ENCODE measurements around the gene SPART.
"Not testable (repeated sequence)": the region's sequence is repeated elsewhere in the genome, so short reads cannot be mapped to it uniquely, and the experiment has no call there.

SPART gene

DNA sequence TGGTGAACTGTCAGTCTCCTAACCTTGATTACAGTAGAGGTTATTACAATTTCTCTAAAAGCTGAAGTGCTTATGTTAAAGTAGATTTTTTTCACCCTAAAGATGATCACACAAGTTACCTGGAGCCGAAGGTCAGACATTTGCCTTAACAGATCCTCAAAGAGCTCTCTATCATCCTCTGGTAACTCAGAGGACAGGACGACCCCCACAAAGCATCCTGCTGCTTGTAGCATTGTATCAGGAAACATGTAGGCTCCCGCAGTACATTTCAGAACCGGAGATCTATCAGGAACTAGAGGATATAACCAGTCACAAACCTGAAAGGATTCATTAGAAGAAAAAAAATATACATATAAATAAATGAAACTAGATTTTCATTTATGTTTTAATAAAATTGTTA is 14.9 kb downstream of the SPART start:
- DNase-seq (ENCODE audit: insufficient read length): no peak
- FAIRE-seq: no peak
- TF ChIP-seq TAF1 (IDR thresholded peaks at IDR 0.05; ENCODE audit: borderline replicate concordance, low read depth, low read length) (no peak), POLR2A (IDR thresholded peaks at IDR 0.05; ENCODE audit: low read depth, low read length) (no peak), POLR2AphosphoS5 (IDR thresholded peaks at IDR 0.05; ENCODE audit: low read depth, low read length) (no peak)

- DNase-seq (ENCODE audit: insufficient read length) (no peak), FAIRE-seq (no peak)
- TF ChIP-seq POLR2A (IDR thresholded peaks at IDR 0.05; ENCODE audit: low read depth, low read length): no peak
- TF ChIP-seq POLR2AphosphoS5 (IDR thresholded peaks at IDR 0.05; ENCODE audit: low read depth, low read length): no peak
- TF ChIP-seq TAF1 (IDR thresholded peaks at IDR 0.05; ENCODE audit: borderline replicate concordance, low read depth, low read length): no peak
These were observed 16.8 kb downstream of the SPART start for GRCh38 chr13:36329361-36329760.

DNA sequence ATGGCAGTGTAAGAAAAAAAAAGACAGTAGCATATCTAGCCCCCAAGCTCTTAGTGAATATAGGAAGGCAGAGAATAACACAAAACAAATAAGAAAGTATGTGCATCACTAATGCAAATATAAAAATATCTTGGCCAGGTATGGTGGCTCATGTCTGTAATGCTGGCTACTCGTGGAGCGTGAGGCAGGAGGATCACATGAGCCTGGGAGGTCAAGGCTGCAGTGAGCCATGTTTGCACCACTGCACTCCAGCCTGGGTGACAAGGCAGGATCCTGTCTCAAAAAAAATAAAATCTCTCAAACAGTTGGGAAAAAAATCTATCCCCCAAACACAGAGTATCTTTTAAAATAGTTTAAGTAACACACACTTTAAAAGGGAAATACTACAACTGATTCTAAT is 17.4 kb downstream of the SPART start:
- DNase-seq (ENCODE audit: insufficient read length): no peak
- FAIRE-seq: no peak
- TF ChIP-seq POLR2A (IDR thresholded peaks at IDR 0.05; ENCODE audit: low read depth, low read length): no peak
- no peak for TF ChIP-seq POLR2AphosphoS5 (IDR thresholded peaks at IDR 0.05; ENCODE audit: low read depth, low read length)
- TF ChIP-seq TAF1 (IDR thresholded peaks at IDR 0.05; ENCODE audit: borderline replicate concordance, low read depth, low read length): no peak

GRCh38 chr13:36325912-36326311 is 20.3 kb downstream of the SPART start:
- DNase-seq (ENCODE audit: insufficient read length): no peak
- FAIRE-seq: no peak
- TF ChIP-seq POLR2A (IDR thresholded peaks at IDR 0.05; ENCODE audit: low read depth, low read length) (no peak), TAF1 (IDR thresholded peaks at IDR 0.05; ENCODE audit: borderline replicate concordance, low read depth, low read length) (no peak), POLR2AphosphoS5 (IDR thresholded peaks at IDR 0.05; ENCODE audit: low read depth, low read length) (no peak)

GRCh38 chr13:36324881-36325280 is 21.3 kb downstream of the SPART start:
- FAIRE-seq; DNase-seq (ENCODE audit: insufficient read length): not testable (repeated sequence)

GRCh38 chr13:36323951-36324566 is 22.1 kb downstream of the SPART start:
- FAIRE-seq (no peak), DNase-seq (ENCODE audit: insufficient read length) (no peak)
- TF ChIP-seq TAF1 (IDR thresholded peaks at IDR 0.05; ENCODE audit: borderline replicate concordance, low read depth, low read length) (no peak), POLR2A (IDR thresholded peaks at IDR 0.05; ENCODE audit: low read depth, low read length) (no peak), POLR2AphosphoS5 (IDR thresholded peaks at IDR 0.05; ENCODE audit: low read depth, low read length) (no peak)

DNA sequence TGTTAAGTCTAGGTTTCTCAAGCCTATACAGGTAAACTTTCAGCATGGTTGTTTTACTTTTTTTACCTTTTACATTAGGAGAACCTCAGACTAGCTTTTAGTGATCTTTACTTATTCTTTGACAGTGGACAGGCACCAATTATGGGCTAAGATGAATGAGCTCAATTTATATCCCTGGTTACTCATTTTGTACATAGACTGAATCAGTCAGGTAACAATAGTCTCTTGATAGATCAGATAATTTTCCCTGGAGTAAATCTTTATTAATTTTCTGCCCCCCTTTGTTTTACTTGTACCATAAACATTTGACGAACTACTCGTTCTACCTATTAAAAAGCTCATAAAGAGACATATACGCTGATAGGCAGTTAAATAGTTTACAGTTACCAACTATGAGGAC is 22.8 kb downstream of the SPART start:
- no peak for FAIRE-seq
- DNase-seq (ENCODE audit: insufficient read length): no peak
- no peak for TF ChIP-seq POLR2AphosphoS5 (IDR thresholded peaks at IDR 0.05; ENCODE audit: low read depth, low read length)
- TF ChIP-seq TAF1 (IDR thresholded peaks at IDR 0.05; ENCODE audit: borderline replicate concordance, low read depth, low read length): no peak
- no peak for TF ChIP-seq POLR2A (IDR thresholded peaks at IDR 0.05; ENCODE audit: low read depth, low read length)

DNA sequence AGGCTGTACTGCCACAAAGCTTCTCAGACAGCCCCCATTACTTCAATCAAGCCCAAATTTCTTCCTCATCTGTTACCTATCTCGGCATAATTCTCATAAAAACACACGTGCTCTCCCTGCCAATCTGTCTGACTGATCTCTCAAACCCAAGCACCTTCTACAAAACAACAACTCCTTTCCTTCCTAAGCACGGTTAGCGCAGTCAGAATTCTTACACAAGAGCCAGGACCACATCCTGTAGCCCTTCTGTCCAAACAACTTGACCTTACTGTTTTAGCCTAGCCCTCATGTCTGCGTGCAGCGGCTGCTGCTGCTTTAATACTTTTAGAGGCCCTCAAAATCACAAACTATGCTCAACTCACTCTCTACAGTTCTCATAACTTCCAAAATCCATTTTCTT is 26.4 kb downstream of the SPART start:
- not testable (repeated sequence) for DNase-seq (ENCODE audit: insufficient read length); FAIRE-seq

GRCh38 chr13:36313047-36313969 is 32.9 kb downstream of the SPART start:
- TF ChIP-seq TAF1 (IDR thresholded peaks at IDR 0.05; ENCODE audit: borderline replicate concordance, low read depth, low read length) (no peak), POLR2A (IDR thresholded peaks at IDR 0.05; ENCODE audit: low read depth, low read length) (no peak), POLR2AphosphoS5 (IDR thresholded peaks at IDR 0.05; ENCODE audit: low read depth, low read length) (no peak)
- no peak for DNase-seq (ENCODE audit: insufficient read length)

DNA sequence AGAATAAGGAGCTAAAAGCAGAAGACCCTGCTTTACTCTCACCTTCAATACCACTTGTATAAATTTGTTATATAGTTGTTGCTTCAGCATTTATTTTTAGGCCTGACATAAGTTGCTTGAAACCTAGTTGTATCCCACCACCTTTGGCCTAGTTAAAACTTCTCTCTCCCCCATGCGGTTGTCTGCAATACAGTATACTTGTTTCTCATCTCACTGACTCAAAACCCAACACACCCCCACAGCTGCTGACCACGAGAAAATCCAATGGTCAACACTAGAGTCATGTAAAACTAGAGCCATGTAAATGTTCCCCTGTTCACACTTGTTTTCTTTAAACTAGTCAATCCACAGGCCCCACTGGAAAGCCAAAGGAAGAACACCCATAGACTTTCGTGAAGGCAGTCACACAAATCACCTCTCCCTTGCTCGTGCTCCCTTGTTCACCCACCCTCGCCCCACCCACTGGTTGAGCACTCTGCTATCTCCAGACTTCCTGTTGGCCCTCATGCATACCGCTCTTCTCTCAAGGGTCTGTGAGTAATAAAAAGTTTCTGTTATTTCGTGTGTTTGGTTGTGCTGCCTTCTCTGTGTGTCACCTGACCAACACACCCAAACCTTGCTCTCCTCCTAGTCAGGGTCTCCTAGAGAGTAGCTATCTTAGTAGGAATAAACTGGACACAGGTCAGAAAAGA is 35.6 kb downstream of the SPART start:
- TF ChIP-seq POLR2A (IDR thresholded peaks at IDR 0.05; ENCODE audit: low read depth, low read length) (no peak), POLR2AphosphoS5 (IDR thresholded peaks at IDR 0.05; ENCODE audit: low read depth, low read length) (no peak), TAF1 (IDR thresholded peaks at IDR 0.05; ENCODE audit: borderline replicate concordance, low read depth, low read length) (no peak)
- DNase-seq (ENCODE audit: insufficient read length): no peak
- FAIRE-seq: no peak

More at GRCh38 chr13:36313047-36313969, 32.9 kb downstream of the SPART start:
- no peak for FAIRE-seq

DNA sequence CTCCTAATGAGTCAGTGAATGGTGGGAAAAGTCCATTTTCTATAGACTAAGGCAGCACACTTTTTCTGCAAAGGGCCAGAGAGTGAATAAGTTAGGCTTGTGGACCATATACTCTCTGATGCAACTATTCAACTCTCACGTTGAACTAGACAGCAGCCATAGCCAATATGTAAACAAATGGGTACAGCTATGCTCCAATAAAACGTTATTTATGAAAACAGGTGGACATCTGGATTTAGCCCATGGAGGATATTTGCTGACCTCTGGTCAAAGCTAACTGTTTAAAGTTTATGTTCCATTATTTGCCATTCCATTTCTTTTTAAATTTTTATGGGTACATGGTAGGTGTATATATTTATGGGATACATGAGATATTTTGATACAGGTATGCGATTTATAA is 43.9 kb downstream of the SPART start:
- FAIRE-seq: no peak
- no peak for DNase-seq (ENCODE audit: insufficient read length)
- TF ChIP-seq POLR2AphosphoS5 (IDR thresholded peaks at IDR 0.05; ENCODE audit: low read depth, low read length) (no peak), POLR2A (IDR thresholded peaks at IDR 0.05; ENCODE audit: low read depth, low read length) (no peak), TAF1 (IDR thresholded peaks at IDR 0.05; ENCODE audit: borderline replicate concordance, low read depth, low read length) (no peak)

- not testable (repeated sequence) for DNase-seq (ENCODE audit: insufficient read length); FAIRE-seq
These were observed 46.7 kb downstream of the SPART start for GRCh38 chr13:36299469-36299868.

All from GM12892 (cell line).